ENCODE results near the gene CHTF8.

Gene CHTF8

GRCh38 chr16:69112285-69113129, 19.9 kb downstream of the CHTF8 start:
- peak; percentile 21 to 41 for DNase-seq

GRCh38 chr16:69111876-69112230, 20.5 kb downstream of the CHTF8 start:
- no peak for DNase-seq

- no peak for DNase-seq
Measured at GRCh38 chr16:69111216-69111875, 21.0 kb downstream of the CHTF8 start.

DNA sequence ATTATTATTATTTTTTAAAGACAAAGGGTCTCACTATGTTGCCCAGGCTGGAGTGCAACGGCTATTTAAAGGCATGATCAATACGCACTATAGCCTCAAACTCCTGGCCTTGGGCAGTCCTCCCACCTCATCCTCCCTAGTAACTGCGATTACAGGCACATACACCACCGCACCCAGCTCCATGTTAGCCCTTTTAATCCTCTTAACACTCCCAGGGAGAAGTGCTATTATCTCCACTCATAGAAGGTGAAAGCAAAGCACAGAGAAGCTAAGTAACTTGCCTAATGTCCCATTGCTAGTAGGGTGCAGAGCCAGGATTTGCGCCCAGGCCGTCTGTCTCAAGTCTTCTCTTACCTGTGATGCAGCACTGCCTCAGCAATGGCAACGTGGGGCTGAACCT, 22.0 kb downstream of the CHTF8 start:
- DNase-seq = no peak

GRCh38 chr16:69109486-69110270, 22.7 kb downstream of the CHTF8 start:
- DNase-seq = no peak

GRCh38 chr16:69108905-69109252, 23.5 kb downstream of the CHTF8 start:
- no peak for DNase-seq

GRCh38 chr16:69108064-69108904, 24.1 kb downstream of the CHTF8 start:
- DNase-seq = no peak

- DNase-seq = no peak
Measured at GRCh38 chr16:69107316-69107962, 24.9 kb downstream of the CHTF8 start.

DNA sequence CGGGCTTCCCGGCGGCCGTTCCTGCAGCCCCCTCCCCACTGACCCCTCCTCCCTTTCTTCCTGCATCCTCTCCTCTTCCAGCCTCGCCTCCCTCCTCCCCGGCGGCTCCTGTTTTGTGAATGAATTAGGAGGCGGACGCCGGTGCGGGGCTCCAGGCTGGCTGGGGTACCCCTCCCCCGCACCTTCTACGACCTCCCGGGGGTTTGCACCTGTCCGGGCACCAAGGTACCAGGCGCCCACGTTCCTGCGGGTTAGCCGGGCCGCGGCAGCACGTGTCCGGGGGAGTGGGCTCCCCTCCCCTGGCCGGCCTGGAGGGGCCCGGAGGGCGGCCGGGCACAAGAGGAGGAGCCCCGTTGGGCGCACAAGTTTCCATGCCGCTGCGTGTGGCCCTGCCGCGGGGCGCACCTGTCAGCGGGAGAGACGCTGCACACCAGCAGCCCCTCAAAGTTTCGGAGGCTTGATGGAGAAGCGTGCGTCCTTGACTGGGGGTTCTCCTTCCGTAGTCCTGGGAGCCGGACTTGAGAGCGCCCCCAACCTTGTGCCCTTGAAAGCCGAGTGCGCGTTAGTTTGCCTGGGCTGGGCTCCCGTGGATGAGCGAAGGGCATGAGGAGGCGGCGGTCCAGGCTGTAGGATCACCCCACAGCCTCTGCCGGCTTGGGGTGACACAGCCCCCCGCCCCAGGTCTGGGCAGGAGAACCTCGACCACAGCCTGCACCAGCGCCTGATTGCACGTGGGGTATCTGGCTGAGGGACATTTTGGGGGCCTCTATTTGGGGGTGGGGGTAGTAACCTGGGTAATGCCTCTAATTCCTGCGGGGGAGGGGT, 25.7 kb downstream of the CHTF8 start:
- DNase-seq = no peak

DNA sequence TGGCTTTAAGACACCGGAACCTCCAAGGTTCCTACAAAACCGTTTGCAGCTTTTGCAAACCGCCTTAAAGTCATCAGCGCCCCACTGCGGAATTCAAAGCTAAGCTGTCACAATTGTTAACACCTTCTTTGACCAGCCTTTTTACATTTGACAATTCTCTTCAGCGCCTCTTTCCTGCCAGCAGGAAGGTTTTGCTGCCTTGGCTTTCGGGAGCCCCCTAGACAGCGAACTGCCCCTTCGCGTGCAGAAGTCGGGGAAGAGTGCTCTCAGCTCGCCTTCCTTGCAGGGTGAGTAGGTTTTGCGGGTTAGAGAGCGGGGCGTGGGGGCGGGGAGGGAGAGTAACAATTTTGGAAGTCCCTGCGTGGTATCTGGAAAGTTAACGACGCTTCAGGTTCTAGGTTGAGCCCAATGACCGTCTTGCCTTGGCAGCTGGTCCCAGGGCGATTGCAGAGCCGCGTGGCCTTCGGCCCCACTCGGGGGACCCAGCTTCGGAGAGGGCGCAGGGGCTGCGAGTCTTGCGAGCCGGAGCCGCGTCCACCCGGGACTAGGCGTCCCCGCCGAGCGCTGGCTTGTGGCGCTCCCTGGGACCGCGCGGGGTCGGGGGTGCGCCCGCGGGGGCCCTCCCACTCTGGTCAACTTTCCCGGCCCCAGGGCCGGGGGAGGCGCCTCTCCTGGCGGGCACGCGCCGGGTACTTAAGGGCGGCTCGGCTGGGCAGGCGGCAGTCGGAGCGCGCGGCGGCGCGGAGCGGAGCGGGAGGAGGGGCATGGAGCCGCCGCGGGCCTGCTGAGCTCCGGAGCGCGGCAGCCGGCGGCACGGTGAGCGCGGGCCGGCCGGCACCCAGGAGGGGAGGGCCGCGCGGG, 26.7 kb downstream of the CHTF8 start, which contains the start of gene HAS3:
Gene HAS3 (plus strand): TSS at position 153 of the 861 bp plus-strand sequence. CDS start 3,743 bp downstream, outside the sequence.
- peak in 1 of 2 donors; percentile 17 for DNase-seq

DNA sequence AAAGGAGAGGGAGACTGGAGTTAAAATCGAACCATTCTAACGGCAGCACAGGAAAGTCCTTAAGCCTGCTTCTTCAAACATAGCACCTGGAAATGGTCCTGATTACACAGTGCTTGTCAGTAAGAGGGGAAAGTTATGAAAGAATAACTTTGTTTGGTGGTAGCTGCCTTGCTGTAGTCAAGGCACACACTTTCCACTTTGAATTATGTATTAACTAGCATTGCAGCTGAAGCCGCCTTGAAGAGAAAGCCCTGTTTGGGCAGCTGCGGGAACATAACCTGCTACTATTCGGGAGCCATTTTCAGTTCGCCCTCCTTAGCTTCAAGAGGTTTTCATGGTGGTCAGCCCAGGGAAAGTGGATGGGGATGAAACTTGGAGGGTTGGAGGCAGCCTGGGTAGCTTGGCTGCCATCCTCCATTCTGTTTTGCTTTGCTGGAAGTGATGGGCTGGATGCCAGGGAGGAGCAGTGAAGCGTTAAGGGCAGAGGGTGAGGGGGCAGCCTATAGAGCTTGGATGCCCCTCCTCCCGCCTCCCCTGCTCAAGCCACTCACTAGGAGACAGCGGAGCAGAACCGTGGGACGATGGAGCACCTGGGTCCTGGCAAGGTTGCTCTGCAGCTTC, 32.2 kb downstream of the CHTF8 start:
- DNase-seq = no peak

GRCh38 chr16:69095193-69095592, 37.2 kb downstream of the CHTF8 start:
- DNase-seq = no peak

GRCh38 chr16:69094501-69094900, 37.9 kb downstream of the CHTF8 start:
- no peak for DNase-seq

GRCh38 chr16:69093974-69094373, 38.4 kb downstream of the CHTF8 start:
- no peak for DNase-seq

DNA sequence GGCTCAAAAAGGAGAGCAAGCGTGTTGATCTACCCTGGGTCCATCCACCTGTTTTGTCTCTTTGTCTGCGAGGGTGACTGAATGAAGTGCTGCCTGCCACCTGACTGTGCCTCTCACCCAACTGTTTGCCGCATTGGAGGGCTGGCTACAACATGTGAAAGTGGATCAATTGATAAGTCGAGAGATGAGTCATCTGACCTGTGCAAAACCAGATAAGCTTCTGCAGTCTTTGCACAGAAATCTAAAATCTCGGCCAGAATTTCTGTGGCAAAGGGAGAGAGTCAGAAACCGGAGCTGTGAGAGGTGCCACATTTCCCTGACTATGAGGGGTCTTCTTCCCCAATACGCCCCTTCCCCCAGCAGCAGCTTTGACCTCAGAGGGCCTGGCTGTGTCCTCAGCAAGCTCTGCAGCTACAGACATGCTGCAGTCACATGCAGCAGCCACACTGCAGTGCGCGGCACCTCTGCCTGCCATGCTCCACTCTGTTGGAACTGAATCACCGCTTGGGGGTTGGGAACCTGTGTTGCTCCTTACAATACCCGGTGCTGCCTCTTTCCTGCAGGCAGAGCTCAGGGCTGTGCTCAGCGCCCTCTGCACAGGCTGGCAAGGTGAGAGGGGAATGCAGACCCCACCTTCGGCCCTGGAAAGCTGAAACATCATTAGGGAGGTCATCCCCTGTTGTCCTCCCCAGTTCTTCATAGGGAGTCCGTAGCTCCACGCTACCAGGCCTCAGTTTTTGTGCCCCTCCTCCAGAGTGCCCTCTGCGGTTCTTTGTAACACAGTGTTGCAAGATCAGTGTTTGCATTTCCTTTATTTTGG, 43.1 kb downstream of the CHTF8 start:
- DNase-seq = no peak

GRCh38 chr16:69088684-69089083, 43.7 kb downstream of the CHTF8 start:
- DNase-seq = no peak

DNA sequence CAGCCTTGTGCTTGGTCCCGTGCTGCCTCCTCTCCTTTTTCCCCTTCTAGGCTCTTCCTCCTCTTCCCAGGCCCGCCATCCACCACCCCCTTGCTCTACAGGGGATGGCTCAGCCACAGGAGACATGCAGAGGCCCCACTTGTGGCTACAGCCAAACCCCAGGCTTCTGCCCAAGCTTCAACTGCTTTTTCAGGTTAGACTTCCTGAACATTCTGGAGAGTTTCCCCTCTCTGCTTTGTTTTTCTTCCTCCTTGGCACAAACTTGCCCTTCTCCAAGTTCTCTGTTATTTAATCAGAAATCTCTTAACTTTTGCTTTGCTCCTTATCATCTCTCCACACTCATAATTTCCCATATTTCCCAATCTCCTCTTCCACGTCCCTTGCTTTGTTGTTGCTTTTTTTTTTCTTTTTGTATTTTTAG, 45.2 kb downstream of the CHTF8 start:
- DNase-seq = no peak

- DNase-seq = no peak
Measured at GRCh38 chr16:69085032-69085695, 47.2 kb downstream of the CHTF8 start.
